ENCODE data around the gene ASB2. TPM values are rescaled to one million over a fixed set of nuclear protein-coding genes. Genes with fewer than 3 reads are reported as not detected.

The ASB2 gene
- total and polyA plus RNA-seq, 2 of the 4 experiments (the other 2 are of a cell fraction) = 0.54 to 0.77 TPM

GRCh38 chr14:93965287-93965821 lies 11.0 kb downstream of the ASB2 start:
- Histone ChIP-seq H3K4me2 (ENCODE audit: low read depth, low read length) (peak overlapping the region; percentile 52), H3K79me1 (ENCODE audit: low read depth in 1 of 2, low read length in 2 of 2) (no peaks in the 10 kb centered on the region), H2AFZ (replicated peaks; ENCODE audit: low read length, poor library complexity) (peak overlapping the region; percentile 79), H4K91ac (ENCODE audit: insufficient read depth, low read depth, low read length) (peak overlapping the region; percentile 80), H3K4me3 (ENCODE audit: insufficient read depth, low read depth, low read length) (no peak overlapping the region), H3K56ac (ENCODE audit: extremely low read depth, insufficient read depth, low read length) (no peak overlapping the region; the same call in 1 of the 2 replicates), H3K36me3 (ENCODE audit: control insufficient read depth, insufficient read depth, low read length) (no peaks in the 10 kb centered on the region), H4K20me1 (ENCODE audit: insufficient read depth, low read length) (peaks cover 4% of the 10 kb centered on the region; the same call in 1 of the 2 replicates), H4K8ac (ENCODE audit: low read depth in 2 of 2, low read length in 2 of 2) (peak overlapping the region; percentile 6 to 86; a peak in 3 of 4 replicates), H2AK5ac (ENCODE audit: low read depth, low read length) (peak overlapping the region; percentile 90), H4K5ac (ENCODE audit: low read depth, low read length) (peak overlapping the region; percentile 91), H2AK9ac (replicated peaks; ENCODE audit: low read depth, low read length, poor library complexity) (peak overlapping the region; percentile 68), H2BK120ac (ENCODE audit: low read depth, low read length) (peak overlapping the region; percentile 91), H2BK20ac (ENCODE audit: low read depth, low read length) (peak overlapping the region; percentile 93), H3K14ac (replicated peaks; ENCODE audit: low read depth, low read length) (peak overlapping the region; percentile 81), H3K4me1 (ENCODE audit: control insufficient read depth, insufficient read depth, low read length) (peaks cover 19% of the 10 kb centered on the region), H2BK5ac (ENCODE audit: low read depth, low read length, poor library complexity, severe bottlenecking) (peak overlapping the region; percentile 94), H3K27ac (ENCODE audit: insufficient read depth, low read length) (peak overlapping the region; percentile 85), H3K4ac (ENCODE audit: low read depth, low read length) (peak overlapping the region; percentile 94), H3K9ac (ENCODE audit: low read depth, low read length) (no peak overlapping the region), H3K18ac (ENCODE audit: low read depth, low read length) (peak overlapping the region; percentile 96), H3K23ac (ENCODE audit: low read depth, low read length) (peak overlapping the region; percentile 75; the same call in 1 of the 2 replicates), H2BK15ac (ENCODE audit: low read depth, low read length) (peak overlapping the region; percentile 88; the same call in 2 of the 3 replicates), H3K27me3 (ENCODE audit: control insufficient read depth, insufficient read depth, low read length) (no peaks in the 10 kb centered on the region), H3K9me3 (ENCODE audit: control insufficient read depth, insufficient read depth, low read length) (no peaks in the 10 kb centered on the region), H3K9me1 (ENCODE audit: insufficient read depth, low read length) (peaks cover 14% of the 10 kb centered on the region)
- ChIA-PET CTCF (interaction anchor here (1.0 to 1.1 kb wide), 3 partner anchors 25 to 30 kb away, joined by 3 to 4 read pairs (median 3); no protein-coding TSS in a partner anchor), POLR2A (ENCODE audit: unreplicated experiment) (no interaction called here)
- no TSS peak for BruUV-seq (replicated peaks)
- TF ChIP-seq CEBPB (IDR thresholded peaks at IDR 0.05; ENCODE audit: low read depth, low read length) (peak; percentile 70), RAD21 (IDR thresholded peaks at IDR 0.05; ENCODE audit: low read length) (no peak), RFX5 (IDR thresholded peaks at IDR 0.05; ENCODE audit: low read depth, low read length) (no peak), MAFK (IDR thresholded peaks at IDR 0.05; ENCODE audit: low read depth, low read length) (peak; percentile 12; the same call in 1 of the 2 replicates), RCOR1 (IDR thresholded peaks at IDR 0.05; ENCODE audit: insufficient replicate concordance, low read length) (peak; percentile 91), MAZ (IDR thresholded peaks at IDR 0.05; ENCODE audit: borderline replicate concordance, low read depth, low read length) (no peak), MXI1 (IDR thresholded peaks at IDR 0.05; ENCODE audit: borderline replicate concordance, low read depth, low read length) (no peak), NFE2L2 (IDR thresholded peaks at IDR 0.05; ENCODE audit: low read depth, low read length) (no peak), CTCF (conservative IDR thresholded peaks at IDR 0.05; ENCODE audit: low read depth, low read length) (no peak), BHLHE40 (IDR thresholded peaks at IDR 0.05; ENCODE audit: low read depth, low read length) (peak; percentile 75), ELK1 (IDR thresholded peaks at IDR 0.05; ENCODE audit: borderline replicate concordance, low read depth, low read length) (no peak), SMC3 (IDR thresholded peaks at IDR 0.05; ENCODE audit: low read depth, low read length) (no peak), FOS (IDR thresholded peaks at IDR 0.05; ENCODE audit: low read depth, low read length) (peak; percentile 46), POLR2A (IDR thresholded peaks at IDR 0.05; ENCODE audit: low read depth, low read length) (no peak), CHD1 (IDR thresholded peaks at IDR 0.05; ENCODE audit: low read depth, low read length) (no peak), USF2 (IDR thresholded peaks at IDR 0.05; ENCODE audit: low read depth, low read length) (peak; percentile 81)
- in situ Hi-C loops (cut with MboI; ENCODE audit: low sequenced_read_pairs) (no loop called here), intact Hi-C loops (cut with micrococcal nuclease) (no loop called here), dilution Hi-C loops (cut with HindIII; ENCODE audit: low sequenced_read_pairs, unreplicated experiment) (no loop called here)
- DNase-seq (peak; percentile 96), ATAC-seq (ENCODE audit: low read depth) (peak; percentile 87)
- no CpG with 5 or more reads among the region's 3 CpGs for WGBS, 2 experiments (ENCODE audit: extremely low coverage in 2 of 2, insufficient read length in 1 of 2)

Data from IMR-90 (cell line).